Effector memory CD4-positive, alpha-beta T cell (primary cell): Measurements from ENCODE around the gene ELOB.

Experiments used
- DNase-seq, 3 donors: peaks; one replicate each; pipeline ENCODE4 v3.0.0-alpha.2; 2020
- H3K27ac ChIP-seq: 2 replicates; pipeline ENCODE4 v1.7.0; 2013; ENCODE audit warnings: mild to moderate bottlenecking, low read length, moderate library complexity; ENCODE audit not compliant: insufficient read depth, poor library complexity, severe bottlenecking
- H3K27me3 ChIP-seq: replicated peaks from 2 replicates; pipeline ENCODE4 v1.7.0; 2013; ENCODE audit warnings: mild to moderate bottlenecking, low read length; ENCODE audit not compliant: insufficient read depth, control insufficient read depth, poor library complexity, severe bottlenecking
- H3K36me3 ChIP-seq: 2 replicates; pipeline ENCODE4 v1.7.0; 2013; ENCODE audit warnings: mild to moderate bottlenecking, low read length, moderate library complexity; ENCODE audit not compliant: control insufficient read depth, insufficient read depth
- H3K4me1 ChIP-seq: 2 replicates; pipeline ENCODE4 v1.7.0; 2013; ENCODE audit warnings: low read length, mild to moderate bottlenecking; ENCODE audit not compliant: control insufficient read depth, insufficient read depth, poor library complexity, severe bottlenecking
- H3K4me3 ChIP-seq: 2 replicates; pipeline ENCODE4 v1.7.0; 2013; ENCODE audit warnings: low read length, low read depth, mild to moderate bottlenecking; ENCODE audit not compliant: insufficient read depth, poor library complexity, severe bottlenecking
- H3K9me3 ChIP-seq: 2 replicates; pipeline ENCODE4 v1.7.0; 2013; ENCODE audit warnings: mild to moderate bottlenecking, low read length, moderate library complexity; ENCODE audit not compliant: control insufficient read depth

ELOB gene

DNA sequence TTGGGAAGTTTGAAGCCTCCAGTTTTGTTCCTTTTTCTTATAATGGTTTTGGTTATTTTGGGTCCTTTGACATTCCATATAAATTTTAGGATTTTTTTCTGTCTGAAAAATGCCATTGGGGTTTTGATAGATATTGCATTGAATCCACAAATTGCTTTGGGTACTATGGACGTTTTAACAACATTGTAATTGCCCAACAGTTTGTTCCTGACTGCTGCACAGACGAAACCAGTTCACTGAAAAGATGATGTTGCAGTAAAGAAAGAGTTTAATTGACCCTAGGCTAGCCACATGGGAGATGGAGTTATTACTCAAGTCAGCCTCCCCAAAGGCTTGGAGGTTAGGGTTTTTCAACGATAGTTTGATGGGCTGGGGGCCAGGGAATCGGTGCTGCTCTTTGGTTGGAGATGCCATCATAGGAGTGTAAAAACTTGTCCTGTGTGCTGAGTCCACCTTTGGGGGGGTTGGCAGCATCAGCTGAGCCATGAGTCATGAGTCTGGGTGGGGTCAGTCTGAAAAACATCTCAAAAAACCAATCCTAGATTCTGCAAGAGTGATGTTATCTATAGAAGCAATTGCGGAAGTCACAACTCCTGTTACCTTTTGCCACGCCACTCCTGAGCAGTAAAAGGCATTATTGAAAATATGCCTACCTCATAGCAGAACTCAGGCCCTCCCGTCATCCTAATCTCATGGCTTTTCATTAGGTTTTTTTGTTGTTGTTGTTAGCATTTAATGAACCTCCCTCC lies 18.5 kb upstream of the ELOB start:
- no peaks in the 10 kb centered on the region for H3K36me3 ChIP-seq
- no peaks in the 10 kb centered on the region for H3K27me3 ChIP-seq
- no peaks in the 10 kb centered on the region for H3K4me1 ChIP-seq

DNA sequence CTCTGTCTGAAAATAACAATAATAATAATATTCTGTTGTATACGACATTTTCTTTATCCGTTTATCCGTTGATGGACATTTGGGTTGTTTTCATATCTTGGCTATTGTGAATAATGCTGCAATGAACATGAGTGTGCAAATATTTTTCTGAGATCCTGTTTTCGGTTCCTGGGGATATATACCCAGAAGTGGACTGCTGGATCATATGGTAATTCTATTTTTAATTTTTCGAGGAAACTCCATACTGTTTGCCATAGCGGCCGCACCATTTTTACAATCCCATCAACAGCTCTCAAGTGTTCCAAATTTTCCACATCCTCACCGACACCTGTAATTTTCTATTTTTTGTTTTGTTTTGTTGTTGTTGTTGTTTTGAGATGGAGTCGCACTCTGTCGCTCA lies 15.9 kb upstream of the ELOB start:
- Histone ChIP-seq H3K27ac (no peak overlapping the region), H3K27me3 (no peaks in the 10 kb centered on the region), H3K36me3 (no peaks in the 10 kb centered on the region), H3K9me3 (no peaks in the 10 kb centered on the region), H3K4me3 (no peak overlapping the region), H3K4me1 (no peaks in the 10 kb centered on the region)
- DNase-seq = no peak

More for the DNA sequence above, 18.5 kb upstream of the ELOB start:
- Histone ChIP-seq H3K9me3 (no peaks in the 10 kb centered on the region), H3K4me3 (no peak overlapping the region), H3K27ac (no peak overlapping the region)
- DNase-seq = no peak

DNA sequence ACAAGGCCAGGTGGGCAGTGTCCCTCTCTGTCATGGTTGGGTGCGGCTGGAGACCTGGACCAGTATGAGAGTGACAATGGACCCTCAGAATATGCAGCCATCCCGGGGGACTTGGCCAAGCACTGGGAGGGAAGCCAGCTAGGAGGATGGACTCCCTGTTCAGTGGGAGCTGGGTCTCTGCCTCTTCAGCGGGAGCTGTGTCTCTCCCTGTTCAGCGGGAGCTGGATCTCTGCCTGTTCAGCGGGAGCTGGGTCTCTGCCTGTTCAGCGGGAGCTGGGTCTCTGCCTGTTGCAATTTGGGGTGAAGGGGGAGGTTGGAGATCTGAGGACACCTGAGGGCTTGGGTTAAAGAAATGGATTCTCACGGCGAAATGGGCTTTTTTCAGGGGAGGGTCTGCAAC lies 14.1 kb upstream of the ELOB start:
- Histone ChIP-seq H3K27ac (no peak overlapping the region), H3K4me3 (no peak overlapping the region), H3K9me3 (no peaks in the 10 kb centered on the region), H3K36me3 (no peaks in the 10 kb centered on the region), H3K27me3 (no peaks in the 10 kb centered on the region), H3K4me1 (peaks cover 2% of the 10 kb centered on the region)
- no peak for DNase-seq

DNA sequence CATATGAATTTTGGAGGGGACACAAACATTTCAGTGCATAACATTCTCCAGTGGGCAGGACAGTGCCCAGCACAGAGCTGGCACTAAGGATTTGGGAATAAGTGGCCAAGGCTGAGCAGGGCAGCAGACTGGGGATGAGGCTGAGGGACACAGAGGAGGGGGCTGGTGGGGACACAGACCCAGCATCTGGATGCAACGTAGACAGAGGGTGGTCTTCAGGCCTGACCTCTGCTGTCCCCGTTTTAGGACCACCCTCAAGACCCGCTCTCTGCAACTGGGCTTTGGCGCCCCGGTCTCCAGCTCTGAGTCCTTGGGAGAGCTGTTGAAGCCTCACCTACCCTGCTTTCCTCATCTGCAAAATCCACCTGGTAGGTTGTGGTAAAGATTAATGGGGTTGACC lies 13.6 kb upstream of the ELOB start:
- peaks cover 8% of the 10 kb centered on the region for H3K4me1 ChIP-seq
- H3K9me3 ChIP-seq = no peaks in the 10 kb centered on the region
- no peaks in the 10 kb centered on the region for H3K27me3 ChIP-seq
- no peak overlapping the region for H3K27ac ChIP-seq
- H3K4me3 ChIP-seq = no peak overlapping the region
- H3K36me3 ChIP-seq = no peaks in the 10 kb centered on the region
- no peak for DNase-seq

DNA sequence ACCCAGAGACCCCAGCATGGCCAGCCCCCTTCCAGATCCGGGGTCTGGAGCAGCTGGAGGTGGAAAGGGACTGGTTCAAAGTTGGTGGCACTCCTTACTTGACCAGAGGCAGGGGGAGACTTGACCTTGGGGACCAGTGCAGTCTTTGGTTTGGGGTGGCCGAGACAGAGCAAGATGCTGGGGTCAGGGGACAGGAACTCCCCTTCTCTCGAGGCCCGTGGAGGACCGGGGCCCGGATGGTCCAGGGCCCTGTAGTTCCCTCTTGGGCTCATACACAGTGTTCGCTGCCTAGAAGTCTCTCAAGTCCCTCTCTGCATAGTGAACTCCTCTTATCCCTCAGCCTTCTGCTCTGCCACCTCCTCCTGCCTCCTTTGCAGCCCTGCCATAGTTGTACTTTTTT lies 10.9 kb upstream of the ELOB start:
- no peaks in the 10 kb centered on the region for H3K36me3 ChIP-seq
- peaks cover 18% of the 10 kb centered on the region for H3K4me1 ChIP-seq
- no peak overlapping the region for H3K27ac ChIP-seq
- no peaks in the 10 kb centered on the region for H3K9me3 ChIP-seq
- DNase-seq = no peak
- no peak overlapping the region for H3K4me3 ChIP-seq
- no peaks in the 10 kb centered on the region for H3K27me3 ChIP-seq

DNA sequence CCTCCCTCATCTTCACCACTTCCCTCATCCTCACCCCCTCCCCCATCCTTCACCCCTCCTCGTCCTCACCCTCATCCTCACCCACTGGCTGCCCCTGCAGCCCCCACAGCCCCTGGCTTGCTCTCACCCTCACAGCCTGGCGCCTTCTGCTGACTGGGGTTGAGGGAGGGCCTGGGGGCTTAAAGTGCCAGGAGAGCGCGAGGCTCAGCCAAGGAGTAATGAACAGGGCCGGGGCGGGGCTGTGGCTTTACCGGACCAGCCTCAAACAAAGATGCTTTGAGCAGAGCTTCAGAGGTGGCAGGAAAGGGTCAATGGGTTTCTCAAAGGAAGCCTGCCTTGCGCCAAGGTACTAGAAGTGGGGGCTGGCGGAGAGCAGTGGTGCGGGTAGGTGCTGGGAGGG lies 10.3 kb upstream of the ELOB start, which contains the start of gene PRSS33:
PRSS33 (minus strand) TSS at position 155 of the 400 bp plus-strand sequence. CDS start 1,013 bp downstream, outside the sequence.
- Histone ChIP-seq H3K4me1 (peaks cover 18% of the 10 kb centered on the region), H3K9me3 (no peaks in the 10 kb centered on the region), H3K27me3 (no peaks in the 10 kb centered on the region), H3K36me3 (no peaks in the 10 kb centered on the region), H3K4me3 (no peak within 1 kb of the TSS), H3K27ac (no peak within 1 kb of the TSS)
- no peak for DNase-seq

DNA sequence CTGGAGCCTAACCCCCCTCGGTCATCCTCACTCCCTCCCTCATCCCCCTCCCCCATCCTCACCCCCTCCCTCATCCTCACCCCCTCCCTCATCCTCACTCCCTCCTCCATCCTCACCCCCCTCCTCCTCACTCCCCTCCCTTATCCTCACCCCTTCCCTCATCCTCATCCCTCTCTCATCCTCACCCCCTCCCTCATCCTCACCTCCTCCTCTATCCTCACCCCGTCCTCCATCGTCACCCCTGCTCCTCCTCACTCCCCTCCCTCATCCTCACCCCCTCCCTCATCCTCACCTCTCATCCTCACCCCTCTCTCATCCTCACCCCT lies 9.7 kb upstream of the ELOB start:
- DNase-seq = no peak
- no peak overlapping the region for H3K27ac ChIP-seq
- no peaks in the 10 kb centered on the region for H3K27me3 ChIP-seq
- no peaks in the 10 kb centered on the region for H3K36me3 ChIP-seq
- H3K4me1 ChIP-seq = peaks cover 18% of the 10 kb centered on the region
- H3K4me3 ChIP-seq = no peak overlapping the region
- H3K9me3 ChIP-seq = no peaks in the 10 kb centered on the region

DNA sequence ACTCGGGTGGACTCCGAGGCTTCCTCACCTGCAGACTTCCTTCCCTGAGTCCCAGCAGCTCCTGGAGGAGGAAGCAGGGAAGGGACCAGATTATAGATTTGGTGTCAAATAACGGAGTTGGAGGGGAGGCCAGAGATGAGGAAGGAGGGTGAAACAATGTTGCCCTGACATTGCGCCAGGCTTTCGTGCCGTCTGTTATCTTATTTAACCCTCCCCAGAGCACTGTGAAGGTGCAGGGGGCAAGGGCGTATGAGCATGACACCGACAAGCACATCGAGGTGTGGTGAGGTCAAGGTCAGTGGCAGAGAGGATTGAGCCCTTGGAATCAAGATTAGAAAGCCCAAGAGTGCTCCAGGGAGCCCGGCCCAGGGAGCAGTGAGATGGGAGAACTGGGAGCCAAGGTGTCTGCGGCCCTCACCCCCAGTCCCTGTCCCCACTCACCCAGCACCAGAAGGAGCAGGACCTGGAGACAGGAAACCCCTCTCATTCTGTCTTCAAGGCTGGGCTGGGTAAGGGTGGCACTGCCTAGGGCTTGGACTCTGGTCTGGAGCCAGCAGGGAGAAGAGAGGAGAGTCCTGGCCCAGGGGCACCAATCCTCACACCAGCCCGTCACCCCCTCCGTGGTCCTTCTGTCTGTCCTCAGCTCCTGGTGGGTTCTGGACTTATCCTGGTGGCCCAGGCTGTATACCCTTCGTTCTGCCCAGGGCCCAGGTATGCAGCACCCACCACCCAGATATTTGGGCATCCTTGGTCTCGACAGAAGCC lies 9.2 kb upstream of the ELOB start:
- no peaks in the 10 kb centered on the region for H3K36me3 ChIP-seq
- H3K4me1 ChIP-seq = peaks cover 18% of the 10 kb centered on the region
- no peak overlapping the region for H3K27ac ChIP-seq
- no peaks in the 10 kb centered on the region for H3K27me3 ChIP-seq
- no peak for DNase-seq
- no peaks in the 10 kb centered on the region for H3K9me3 ChIP-seq
- H3K4me3 ChIP-seq = peak overlapping the region; percentile 66

DNA sequence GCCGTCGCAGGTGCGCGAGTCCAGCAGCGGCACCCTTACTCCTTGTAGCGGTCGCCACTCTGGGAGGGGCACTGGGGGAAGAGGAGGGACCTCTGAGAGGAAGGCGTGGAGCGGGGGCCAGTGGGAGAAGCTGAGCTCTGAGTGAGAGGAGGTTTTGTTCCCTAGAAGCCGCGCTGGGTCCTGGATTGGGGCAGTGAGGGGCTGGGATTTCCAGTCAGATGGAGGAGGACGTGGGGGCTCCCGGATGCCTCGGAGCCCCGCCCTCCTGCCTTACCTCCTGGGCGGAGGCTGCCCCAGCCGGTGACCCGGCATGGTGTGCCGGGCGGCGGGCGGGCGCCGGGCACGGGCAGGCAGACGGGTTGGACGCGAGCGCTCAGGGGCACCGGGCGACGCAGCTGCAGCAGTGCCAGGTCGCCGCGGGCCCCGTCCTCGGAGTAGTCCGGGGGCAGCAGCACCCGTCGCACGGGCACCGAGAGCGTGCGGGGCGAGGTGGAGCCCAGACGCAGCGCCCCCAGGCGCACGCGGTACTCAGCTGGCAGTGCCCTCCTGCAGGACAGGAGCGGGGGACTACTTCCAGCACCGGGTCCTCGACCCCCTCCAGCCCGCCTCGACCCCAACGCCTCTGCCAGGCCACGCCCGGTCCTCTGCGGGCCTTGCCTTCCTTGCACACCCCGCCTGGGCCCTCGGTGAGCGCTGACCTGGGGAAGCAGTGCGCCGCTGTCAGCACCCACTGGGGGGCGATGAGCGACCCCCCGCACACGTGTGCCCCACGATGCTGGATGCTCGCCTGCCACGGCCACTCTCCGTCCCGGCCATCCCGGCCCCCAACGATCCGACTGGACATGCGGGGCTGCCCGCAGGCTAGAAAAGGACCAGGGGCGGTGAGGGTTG lies 8.3 kb upstream of the ELOB start:
- Histone ChIP-seq H3K4me1 (peaks cover 18% of the 10 kb centered on the region), H3K4me3 (peak overlapping the region; percentile 66), H3K9me3 (no peaks in the 10 kb centered on the region), H3K27ac (peak overlapping the region; percentile 13), H3K27me3 (no peaks in the 10 kb centered on the region), H3K36me3 (no peaks in the 10 kb centered on the region)
- DNase-seq = no peak
